H1 (cell line): ENCODE results near the gene RORB. TPM values are rescaled to one million over a fixed set of nuclear protein-coding genes. Genes with fewer than 3 reads are reported as not detected.
A peak's percentile ranks its signal among the peaks of the same experiment; 100 is the strongest.

Experiments used
- CTCF ChIA-PET: fragments of 300-600 bp; sonication (Branson Sonifier 250); formaldehyde crosslinking; loops from one replicate; lab custom pipeline; 2021; ENCODE audit not compliant: partially characterized antibody; lab: Charles Lee
- POLR2A ChIA-PET: fragments of 300-600 bp; sonication (Branson Sonifier 250); formaldehyde crosslinking; loops from one replicate; lab custom pipeline; 2021; ENCODE audit warnings: inconsistent platforms; ENCODE audit not compliant: partially characterized antibody; lab: Charles Lee
- DNase-seq, 2 experiments: peaks; one replicate each; pipeline versions ENCODE4 v3.0.0 to v3.0.0-alpha.2; 2010 to 2022; ENCODE audit warnings: low spot score in 2 of 2, low read depth in 1 of 2, mixed read lengths in 1 of 2
- FAIRE-seq: peaks from 2 replicates; lab custom pipeline; 2011; peaks lifted over from hg19 to GRCh38; lab: Jason Lieb, UNC
- H2AFZ ChIP-seq: 2 replicates; pipeline ENCODE4 v1.8.1; 2012; ENCODE audit warnings: low read length, inconsistent platforms
- H2AK5ac ChIP-seq: 2 replicates; pipeline ENCODE4 v1.6.1; 2013; ENCODE audit warnings: low read depth, low read length
- H2BK120ac ChIP-seq: replicated peaks from 2 replicates; pipeline ENCODE3; 2013; ENCODE audit warnings: low read depth, low read length, inconsistent platforms
- H2BK12ac ChIP-seq: 2 replicates; pipeline ENCODE4 v1.6.1; 2013; ENCODE audit warnings: low read depth, low read length
- H2BK15ac ChIP-seq: 2 replicates; pipeline ENCODE4 v1.6.1; 2013; ENCODE audit warnings: low read length
- H2BK20ac ChIP-seq: 2 replicates; pipeline ENCODE4 v1.6.1; 2013; ENCODE audit warnings: low read length
- H2BK5ac ChIP-seq: 2 replicates; pipeline ENCODE4 v1.6.1; 2013; ENCODE audit warnings: low read depth, low read length
- H3K14ac ChIP-seq: 2 replicates; pipeline ENCODE4 v1.6.1; 2013; ENCODE audit warnings: inconsistent platforms; ENCODE audit not compliant: insufficient read length
- H3K18ac ChIP-seq: 2 replicates; pipeline ENCODE4 v1.6.1; 2013; ENCODE audit warnings: low read length; ENCODE audit errors: extremely low read depth
- H3K23ac ChIP-seq: 2 replicates; pipeline ENCODE4 v1.6.1; 2013; ENCODE audit warnings: inconsistent platforms; ENCODE audit not compliant: insufficient read length
- H3K23me2 ChIP-seq: 2 replicates; pipeline ENCODE4 v1.6.1; 2013; ENCODE audit warnings: low read depth, low read length
- H3K27ac ChIP-seq: 2 replicates; pipeline ENCODE4 v1.6.1; 2011; ENCODE audit warnings: low read depth, low read length, inconsistent platforms
- H3K27me3 ChIP-seq, 4 experiments: replicated peaks in 1 of 4; 1 replicate in 1 of 4; 2 replicates in 3 of 4; pipeline versions ENCODE4 v1.6.1 to v1.8.1; 2011 to 2013; ENCODE audit warnings: low read length in 3 of 4, mild to moderate bottlenecking in 3 of 4, inconsistent platforms in 2 of 4, mixed read lengths in 2 of 4, moderate library complexity in 1 of 4; ENCODE audit not compliant: control insufficient read depth in 3 of 4, insufficient read depth in 3 of 4; ENCODE audit errors: extremely low read depth in 1 of 4
- H3K36me3 ChIP-seq, 4 experiments: 2 replicates each; pipeline versions ENCODE4 v1.6.1 to v1.8.1; 2011 to 2013; ENCODE audit warnings: mild to moderate bottlenecking in 4 of 4, low read length in 3 of 4, moderate library complexity in 2 of 4, control low read depth in 1 of 4, inconsistent platforms in 1 of 4; ENCODE audit not compliant: insufficient read depth in 4 of 4, control insufficient read depth in 2 of 4
- H3K4ac ChIP-seq: replicated peaks from 2 replicates; pipeline ENCODE3; 2013; ENCODE audit warnings: low read length, low read depth, mixed read lengths, inconsistent platforms; ENCODE audit not compliant: insufficient read length
- H3K4me1 ChIP-seq, 4 experiments: replicated peaks in 1 of 4; 1 replicate in 1 of 4; 2 replicates in 3 of 4; pipeline versions ENCODE4 v1.6.1 to v1.8.1; 2011 to 2013; ENCODE audit warnings: low read length in 3 of 4, inconsistent platforms in 2 of 4, mixed read lengths in 1 of 4; ENCODE audit not compliant: insufficient read depth in 4 of 4, control insufficient read depth in 3 of 4
- H3K4me2 ChIP-seq, 2 experiments: 2 replicates each; pipeline versions ENCODE4 v1.6.1 to v1.8.1; 2011 to 2013; ENCODE audit warnings: low read depth in 2 of 2, low read length in 2 of 2, control low read depth in 1 of 2, inconsistent platforms in 1 of 2, mild to moderate bottlenecking in 1 of 2; ENCODE audit not compliant: insufficient read depth in 1 of 2
- H3K4me3 ChIP-seq, 4 experiments: fragments of 200-600, 300-600 bp in 1 of 4; sonication (generic), shearing (Covaris generic), sonication (Bioruptor Twin) in 1 of 4; 2 replicates each; pipeline versions ENCODE4 v1.5.1 to v1.8.1; 2011 to 2016; ENCODE audit warnings: low read length in 4 of 4, low read depth in 3 of 4, control low read depth in 2 of 4, inconsistent platforms in 2 of 4, mild to moderate bottlenecking in 2 of 4, mixed read lengths in 1 of 4, moderate library complexity in 1 of 4; ENCODE audit not compliant: insufficient read depth in 2 of 4; ENCODE audit errors: extremely low read depth in 1 of 4
- H3K56ac ChIP-seq: replicated peaks from 2 replicates; pipeline ENCODE3; 2013; ENCODE audit warnings: low read depth, mild to moderate bottlenecking, mixed read lengths, low read length, inconsistent platforms; ENCODE audit not compliant: insufficient read length
- H3K79me1 ChIP-seq: 2 replicates; pipeline ENCODE4 v1.6.1; 2013; ENCODE audit warnings: low read depth, low read length, control low read depth
- H3K79me2 ChIP-seq, 2 experiments: 2 replicates each; pipeline versions ENCODE4 v1.6.1 to v1.8.1; 2012 to 2013; ENCODE audit warnings: low read length in 2 of 2, mild to moderate bottlenecking in 2 of 2, inconsistent platforms in 1 of 2; ENCODE audit not compliant: insufficient read depth in 2 of 2, control insufficient read depth in 1 of 2
- H3K9ac ChIP-seq, 4 experiments: replicated peaks in 1 of 4; 1 replicate in 1 of 4; 2 replicates in 3 of 4; pipeline versions ENCODE4 v1.6.1 to v1.8.1; 2011 to 2013; ENCODE audit warnings: low read depth in 3 of 4, low read length in 3 of 4, control low read depth in 2 of 4, mild to moderate bottlenecking in 2 of 4, moderate library complexity in 2 of 4, inconsistent platforms in 1 of 4; ENCODE audit errors: extremely low read depth in 1 of 4
- H3K9me3 ChIP-seq, 2 experiments: 2 replicates each; pipeline versions ENCODE4 v1.6.1 to v1.8.1; 2012 to 2013; ENCODE audit warnings: mild to moderate bottlenecking in 2 of 2, moderate library complexity in 2 of 2, control low read depth in 1 of 2, inconsistent platforms in 1 of 2, low read depth in 1 of 2, low read length in 1 of 2, mixed read lengths in 1 of 2; ENCODE audit not compliant: insufficient read depth in 2 of 2
- H4K20me1 ChIP-seq, 2 experiments: replicated peaks in 1 of 2; 2 replicates each; pipeline versions ENCODE3 to v1.8.1; 2011 to 2013; ENCODE audit warnings: inconsistent platforms in 2 of 2, low read length in 2 of 2, mild to moderate bottlenecking in 1 of 2; ENCODE audit not compliant: insufficient read depth in 2 of 2, control insufficient read depth in 1 of 2
- H4K5ac ChIP-seq: 2 replicates; pipeline ENCODE4 v1.6.1; 2013; ENCODE audit warnings: low read length, low read depth, mixed read lengths, inconsistent platforms; ENCODE audit not compliant: insufficient read length
- H4K8ac ChIP-seq: 2 replicates; pipeline ENCODE4 v1.8.0; 2013; ENCODE audit warnings: mild to moderate bottlenecking, moderate library complexity, low read length, inconsistent platforms; ENCODE audit not compliant: insufficient read depth; ENCODE audit errors: extremely low read depth
- H4K91ac ChIP-seq: replicated peaks from 2 replicates; pipeline ENCODE3; 2013; ENCODE audit warnings: low read length, mixed read lengths, inconsistent platforms; ENCODE audit not compliant: insufficient read length
- CHD2 ChIP-seq: IDR thresholded peaks from 2 replicates; pipeline ENCODE4 v1.6.1; 2012; ENCODE audit warnings: low read length, improper control_type of control experiment
- GTF2F1 ChIP-seq: IDR thresholded peaks from 2 replicates; pipeline ENCODE4 v1.6.1; 2012; ENCODE audit warnings: low read depth, low read length, improper control_type of control experiment, borderline replicate concordance
- KDM4A ChIP-seq: IDR thresholded peaks from one replicate; pipeline ENCODE4 v1.7.1; 2012; ENCODE audit warnings: low read depth, mild to moderate bottlenecking, moderate library complexity, low read length, inconsistent platforms; ENCODE audit not compliant: severe bottlenecking
- MAX ChIP-seq: IDR thresholded peaks from 2 replicates; pipeline ENCODE4 v1.6.1; 2012; ENCODE audit warnings: inconsistent platforms
- RAD21 ChIP-seq, 2 experiments: IDR thresholded peaks in 1 of 2; conservative IDR thresholded peaks in 1 of 2; 2 replicates each; pipeline ENCODE4 v1.6.1; 2011; ENCODE audit warnings: low read depth in 2 of 2, low read length in 2 of 2, improper control_type of control experiment in 1 of 2, inconsistent platforms in 1 of 2, mild to moderate bottlenecking in 1 of 2, moderate library complexity in 1 of 2
- RNF2 ChIP-seq: fragments of 200-900, 300-1000 bp; sonication (generic); IDR thresholded peaks from 2 replicates; pipeline ENCODE4 v1.7.1; 2016; ENCODE audit warnings: borderline replicate concordance, low read depth, mild to moderate bottlenecking, antibody characterized with exemption, low read length; ENCODE audit not compliant: poor library complexity, severe bottlenecking; ENCODE audit errors: missing control alignments
- WGBS, 2 experiments: shearing (Covaris generic) in 1 of 2; methylation state at CpG; one replicate each; pipeline versions ENCODE4 v1.1.6 to v1.1.7; 2013 to 2015; ENCODE audit warnings: low lambda C conversion rate in 2 of 2, mixed read lengths in 2 of 2, inconsistent platforms in 1 of 2, low coverage in 1 of 2, missing lambda C conversion rate in 1 of 2; ENCODE audit not compliant: insufficient replicate concordance in 2 of 2, insufficient coverage in 1 of 2, insufficient read length in 1 of 2; ENCODE audit errors: extremely low coverage in 1 of 2, missing lambda C conversion rate in 1 of 2; 5-methylcytosine and 5-hydroxymethylcytosine counted together
- long read RNA-seq, 2 experiments: library from RNA in 1 of 2; library from capped mRNA in 1 of 2; stranded (forward); transcript quantifications; one replicate each; pipeline ENCODE4 v2.0.0, GENCODE V29; 2021; ENCODE audit warnings: inconsistent platforms in 1 of 2
- polyA minus RNA-seq, 3 experiments: library from RNA; depleted of rRNA, polyadenylated mRNA; stranded (reverse); fragments of >200 nt; gene quantifications; 1 replicate in 2 of 3; 2 replicates in 1 of 3; pipeline ENCODE4 v1.2.3, GENCODE V29; 2011
- polyA plus RNA-seq, 7 experiments: library from polyadenylated mRNA; depleted of rRNA in 3 of 7; stranded (reverse) in 5 of 7; unstranded in 2 of 7; fragments of >200 nt in 5 of 7; fragments of 200-250 nt in 2 of 7; gene quantifications; 1 replicate in 5 of 7; 2 replicates in 1 of 7; 4 replicates in 1 of 7; pipeline versions ENCODE4 v1.2.1 to v1.2.3, GENCODE V29; 2011 to 2013; ENCODE audit warnings: missing spikeins in 2 of 7, mixed read lengths in 2 of 7
- total RNA-seq: library from RNA; stranded (reverse); fragmentation: NEBNext Ultra II Directional; extraction: Animal tissue kit (Norgen Biotek cat#: 25700); gene quantifications from 2 replicates; pipeline ENCODE4 v1.2.1, GENCODE V29; 2021

RORB gene
- total RNA-seq (6.5 and 7.1 TPM in 2 replicates), polyA plus RNA-seq (2011; rRNA removed) (1.2 and 2.3 TPM in 2 replicates), polyA minus RNA-seq (2011; rRNA and poly(A)+ RNA removed) (12.8 and 20.5 TPM in 2 replicates)
- polyA plus RNA-seq (2011; cell fraction: cytosol; rRNA removed): 1.8 TPM
- 2.7 TPM for polyA plus RNA-seq (2011; cell fraction: nucleus; rRNA removed)
- polyA plus RNA-seq (2012, experiment 1 of 2): 1.8 to 4.0 TPM (median 2.8 TPM) in 4 replicates
- polyA plus RNA-seq (2012, experiment 2 of 2): 0.21 TPM
- polyA plus RNA-seq (2013, experiment 1 of 2): 2.3 TPM
- 1.8 TPM for polyA plus RNA-seq (2013, experiment 2 of 2)
- polyA minus RNA-seq (2011; cell fraction: cytosol; rRNA and poly(A)+ RNA removed): 3.2 TPM
- 13.7 TPM for polyA minus RNA-seq (2011; cell fraction: nucleus; rRNA and poly(A)+ RNA removed)
- long read RNA-seq, experiment 1, partial matches to known transcripts: 0 of 7 reads
- long read RNA-seq, experiment 1, other reads (novel, unspliced or antisense): 7 of 7 reads
- long read RNA-seq, experiment 2, partial matches to known transcripts: 1 of 3 reads
- long read RNA-seq, experiment 2, other reads (novel, unspliced or antisense): 2 of 3 reads

GRCh38 chr9:74496819-74497747 is at the start of gene RORB:
Gene RORB, plus strand, starts transcription at chr9:74497335. Its CDS starts 642 bp downstream, at chr9:74497977.
- Histone ChIP-seq H4K20me1 (no peaks in the 10 kb centered on the region), H3K18ac (peak within 1 kb of the TSS; percentile 29), H3K9ac (peak within 1 kb of the TSS in 2 of 4 experiments; percentile 15 to 25; a peak in 3 of 7 replicates), H2BK20ac (peak within 1 kb of the TSS; percentile 72; the same call in 1 of the 2 replicates), H3K4me3 (peak within 1 kb of the TSS; percentile 63 to 87 (median 69)), H2BK5ac (no peak within 1 kb of the TSS), H4K8ac (peak within 1 kb of the TSS; percentile 80), H3K79me2 (no peaks in the 10 kb centered on the region; a peak in 1 of 4 replicates), H3K4ac (no peak within 1 kb of the TSS), H2BK12ac (peak within 1 kb of the TSS; percentile 35; the same call in 1 of the 2 replicates), H4K91ac (no peak within 1 kb of the TSS), H3K36me3 (no peaks in the 10 kb centered on the region), H2BK120ac (no peak within 1 kb of the TSS), H2BK15ac (no peak within 1 kb of the TSS), H4K5ac (no peak within 1 kb of the TSS), H3K27ac (no peak within 1 kb of the TSS), H3K14ac (no peak within 1 kb of the TSS), H2AK5ac (no peak within 1 kb of the TSS), H3K4me2 (peak within 1 kb of the TSS; percentile 94 to 97), H3K9me3 (no peaks in the 10 kb centered on the region), H3K27me3 (peaks cover 3 to 37% (median 30%) of the 10 kb centered on the region in 4 experiments; a peak in 6 of 7 replicates), H3K56ac (peak within 1 kb of the TSS; percentile 51), H3K23ac (no peak within 1 kb of the TSS), H3K79me1 (no peaks in the 10 kb centered on the region), H3K23me2 (peaks cover 36% of the 10 kb centered on the region), H3K4me1 (peaks cover 0 to 23% (median 5%) of the 10 kb centered on the region in 4 experiments; a peak in 6 of 7 replicates), H2AFZ (peak within 1 kb of the TSS; percentile 52; the same call in 1 of the 2 replicates)
- DNase-seq (peak in 1 of 2 experiments; percentile 82), FAIRE-seq (no peak)
- CTCF ChIA-PET: no interaction called here
- 0% methylated on average over 29 of the region's 50 CpGs; no CpG with 5 or more reads in 1 of the 2 experiments for WGBS, 2 experiments
- POLR2A ChIA-PET: no interaction called here
- TF ChIP-seq GTF2F1 (no peak), RNF2 (no peak), CHD2 (peak; percentile 46; the same call in 1 of the 2 replicates), RAD21 (IDR thresholded peaks at IDR 0.05 in 1 of 2, conservative IDR thresholded peaks at IDR 0.05 in 1 of 2; ENCODE audit: low read depth in 2 of 2, low read length in 2 of 2) (peak in 1 of 2 experiments; percentile 1; a peak in 1 of 4 replicates), KDM4A (peak; percentile 84), MAX (peak; percentile 9; the same call in 1 of the 2 replicates)
